ENCODE results near the gene PIGK.
"Not testable (repeated sequence)": the region's sequence is repeated elsewhere in the genome, so short reads cannot be mapped to it uniquely, and the experiment has no call there.

PIGK gene

GRCh38 chr1:77188770-77189169 lies 30.5 kb downstream of the PIGK start:
- no peak for DNase-seq

- not testable (repeated sequence) for DNase-seq
These were observed 32.3 kb downstream of the PIGK start for GRCh38 chr1:77186907-77187306.

GRCh38 chr1:77182083-77182482 lies 37.1 kb downstream of the PIGK start:
- no peak for DNase-seq

DNA sequence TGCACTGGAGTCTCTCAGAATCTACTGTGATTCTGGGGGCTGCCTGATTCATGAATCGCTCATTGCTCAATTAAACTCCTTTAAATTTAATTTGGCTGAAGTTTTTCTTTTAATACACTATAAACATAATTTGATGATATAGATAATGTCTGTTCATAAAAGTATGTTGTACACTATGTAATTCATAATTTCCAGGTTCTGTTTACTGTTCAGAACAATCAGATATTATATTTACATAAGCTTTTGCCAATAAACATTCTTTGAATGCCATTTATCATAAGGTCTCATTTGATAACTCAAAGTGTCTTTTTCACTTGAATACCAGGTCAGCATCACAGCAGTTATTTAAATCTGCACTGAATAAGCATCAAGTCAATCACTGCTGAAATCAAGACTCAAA lies 39.6 kb downstream of the PIGK start:
- no peak for DNase-seq

GRCh38 chr1:77175230-77175844 lies 43.9 kb downstream of the PIGK start:
- DNase-seq = peak; percentile 31

GRCh38 chr1:77170687-77171086 lies 48.5 kb downstream of the PIGK start:
- no peak for DNase-seq

GRCh38 chr1:77168358-77168757 lies 50.9 kb downstream of the PIGK start:
- no peak for DNase-seq

DNA sequence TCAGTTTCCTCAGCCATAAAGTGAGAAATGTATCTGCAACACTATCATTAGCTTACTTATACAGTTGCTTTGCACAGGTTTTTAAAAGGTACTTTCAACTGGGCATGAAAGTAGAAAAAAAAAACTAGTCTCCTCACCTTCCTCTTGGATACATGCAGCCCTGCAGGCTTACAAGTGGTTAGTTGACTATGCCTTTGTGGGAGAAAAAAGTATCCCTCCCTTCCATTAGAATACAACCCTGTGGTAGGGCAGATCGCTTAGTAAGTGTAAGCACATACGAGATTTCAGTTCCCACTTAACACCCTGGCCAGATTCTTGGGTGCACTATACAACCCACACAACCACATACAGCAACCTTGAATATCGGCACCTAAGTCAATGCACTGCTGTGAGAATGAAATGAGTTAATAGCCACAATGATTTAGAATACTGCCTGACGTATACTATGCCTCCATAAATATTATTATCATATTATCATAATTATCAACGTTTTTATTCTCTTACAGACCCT lies 54.7 kb downstream of the PIGK start:
- no peak for DNase-seq

GRCh38 chr1:77159706-77160105 lies 59.5 kb downstream of the PIGK start:
- not testable (repeated sequence) for DNase-seq

DNA sequence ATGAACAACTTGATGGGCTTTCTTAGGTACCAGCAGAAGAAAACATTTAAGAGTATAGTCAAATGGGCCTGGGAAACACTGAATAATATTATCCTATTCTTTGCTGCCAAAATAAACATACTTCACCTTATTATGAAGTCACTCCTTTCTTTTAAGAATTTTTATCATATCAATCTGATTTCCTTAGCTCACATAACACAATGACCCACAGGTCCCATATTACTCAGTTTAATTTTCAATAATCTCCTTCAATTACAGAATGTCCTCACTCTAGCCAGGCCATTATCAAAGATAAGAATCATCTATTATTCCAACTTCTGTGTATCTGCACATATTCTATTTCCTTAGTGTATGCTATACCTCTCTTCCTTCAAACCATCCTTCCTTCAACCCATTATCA lies 63.0 kb downstream of the PIGK start:
- DNase-seq = no peak

DNA sequence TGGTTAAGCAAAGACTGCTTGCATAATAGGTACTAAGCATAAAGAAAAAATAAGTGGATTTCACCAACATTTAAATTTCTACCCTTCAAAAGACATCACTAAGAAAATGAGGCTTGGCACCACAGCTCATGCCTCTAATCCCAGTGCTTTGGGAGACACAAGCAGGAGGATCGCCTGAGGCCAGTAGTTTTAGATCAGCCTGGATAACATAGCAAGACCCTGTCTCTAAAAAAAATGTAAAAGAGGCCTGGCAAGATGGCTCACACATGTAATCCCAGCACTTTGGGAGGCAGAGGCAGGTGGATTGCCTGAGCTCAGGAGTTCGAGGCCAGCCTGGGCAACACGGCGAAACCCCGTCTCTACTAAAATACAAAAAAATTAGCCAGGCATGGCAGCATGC lies 73.0 kb downstream of the PIGK start:
- no peak for DNase-seq

GRCh38 chr1:77143529-77144121 lies 75.6 kb downstream of the PIGK start:
- DNase-seq = no peak

- DNase-seq = no peak
These were observed 79.8 kb downstream of the PIGK start for GRCh38 chr1:77139389-77139788.

- DNase-seq = no peak
These were observed 84.9 kb downstream of the PIGK start for GRCh38 chr1:77134359-77134758.

- DNase-seq = no peak
These were observed 85.4 kb downstream of the PIGK start for GRCh38 chr1:77133731-77134358.

- no peak for DNase-seq
These were observed 92.9 kb downstream of the PIGK start for GRCh38 chr1:77126307-77126706.

DNA sequence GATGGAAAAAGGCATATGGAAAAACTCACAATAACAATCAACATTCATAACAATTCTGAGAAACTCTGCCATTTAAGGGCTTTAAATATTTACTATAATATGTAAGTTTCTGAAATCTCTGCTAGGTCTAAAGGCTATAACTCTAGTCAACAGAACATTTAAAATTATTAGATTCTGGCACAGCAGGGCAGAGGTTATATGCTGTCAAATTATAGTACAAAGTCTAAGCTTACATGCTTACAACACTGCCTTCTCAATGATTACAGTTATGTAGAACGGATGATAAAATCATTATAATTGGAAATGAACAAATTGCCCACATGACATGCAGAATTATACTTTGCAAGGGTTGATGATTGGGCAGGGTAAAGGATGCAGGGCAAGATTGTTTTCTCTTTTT lies 97.7 kb downstream of the PIGK start:
- no peak for DNase-seq

DNA sequence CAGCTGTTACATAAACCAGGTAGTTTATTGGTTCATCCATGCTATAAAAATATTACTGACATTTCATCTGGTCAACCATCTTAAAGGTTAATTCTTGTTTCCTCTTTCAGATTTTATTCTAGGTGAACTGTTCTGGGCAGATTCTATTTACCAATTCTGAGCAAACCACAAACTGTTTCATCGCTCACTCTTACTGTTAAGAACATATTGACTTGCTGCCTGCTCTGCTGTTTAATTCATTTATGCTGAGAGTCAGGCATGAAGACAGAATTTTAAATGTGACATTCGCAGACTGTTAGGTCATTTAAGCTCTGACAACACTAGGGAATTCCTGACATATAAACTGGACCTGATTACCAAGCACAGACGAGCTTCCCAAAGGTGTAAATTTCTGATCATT lies 98.3 kb downstream of the PIGK start:
- no peak for DNase-seq

DNA sequence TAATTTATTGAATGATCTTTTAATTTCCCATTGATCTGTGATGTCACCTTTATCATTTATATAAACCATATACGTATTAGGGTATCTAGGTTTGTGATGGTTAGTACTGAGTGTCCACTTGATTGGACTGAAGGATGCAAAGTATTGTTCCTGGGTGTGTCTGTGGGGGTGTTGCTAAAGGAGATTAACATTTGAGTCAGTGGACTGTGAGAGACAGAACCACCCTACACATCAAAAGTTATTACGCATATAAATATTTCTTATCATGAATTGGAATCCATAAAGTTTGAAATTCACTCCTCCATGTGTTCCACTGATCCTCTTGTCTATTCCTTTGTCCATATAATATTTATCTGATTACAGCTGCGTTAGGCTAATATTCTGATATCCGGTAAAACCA lies 100.5 kb downstream of the PIGK start:
- DNase-seq = no peak

DNA sequence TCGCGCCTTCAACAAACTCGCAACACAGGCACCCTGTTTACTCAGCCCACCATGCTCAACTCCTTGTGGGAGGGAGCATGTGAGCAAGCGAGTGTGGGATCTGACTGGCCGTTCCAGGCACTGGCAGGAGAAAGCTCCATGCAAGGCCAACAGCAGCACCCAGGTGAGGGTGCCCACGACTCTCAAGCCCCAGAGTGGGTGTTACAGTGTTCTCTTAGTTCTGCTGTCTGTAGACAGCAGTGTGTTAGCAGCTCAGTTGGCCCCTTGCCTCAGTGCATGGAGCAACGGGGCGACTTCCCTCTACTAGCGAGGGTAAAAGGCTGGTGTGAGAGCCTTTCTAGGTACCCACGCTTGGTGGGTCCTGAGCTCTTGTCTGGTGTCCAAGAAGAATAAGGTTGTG lies 114.6 kb downstream of the PIGK start:
- no peak for DNase-seq

DNA sequence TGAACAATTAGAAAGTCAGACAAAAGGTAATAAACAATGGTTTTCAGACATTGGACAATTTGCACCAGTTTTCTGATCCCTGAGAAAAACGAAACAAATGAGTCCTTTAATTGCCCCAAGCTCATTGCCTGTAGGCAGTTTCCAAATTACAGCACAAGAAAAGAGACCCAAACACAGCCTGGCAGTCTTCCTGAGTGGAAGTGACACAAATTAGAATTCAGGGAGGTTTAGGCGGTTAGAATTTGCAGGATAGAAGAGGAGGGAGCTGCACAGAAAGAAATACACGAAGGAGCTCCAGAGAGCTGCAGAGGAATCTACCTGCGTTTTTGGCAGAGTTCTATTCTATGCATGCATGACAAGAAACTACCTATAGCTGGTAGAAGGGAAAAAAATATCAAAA lies 115.7 kb downstream of the PIGK start:
- no peak for DNase-seq

DNA sequence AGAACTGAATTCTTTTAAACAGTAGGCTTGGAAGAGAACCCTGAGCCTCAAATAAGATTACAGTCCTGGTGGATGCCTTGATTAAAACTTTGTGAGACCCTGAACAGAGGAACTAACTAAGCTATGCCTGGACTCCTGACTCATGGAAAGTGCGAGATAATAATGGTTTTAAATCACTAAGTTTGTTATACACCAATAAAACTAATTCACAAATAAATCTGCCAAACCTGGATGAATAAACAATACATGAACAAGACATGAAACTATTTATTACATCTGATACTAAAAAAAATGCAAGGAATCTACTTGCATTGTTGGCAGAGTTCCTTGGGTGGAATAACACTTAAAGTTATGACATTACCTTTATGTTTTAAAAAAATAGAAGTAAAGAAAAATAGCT lies 118.4 kb downstream of the PIGK start:
- DNase-seq = no peak

GRCh38 chr1:77096496-77097255 lies 122.6 kb downstream of the PIGK start:
- no peak for DNase-seq

DNA sequence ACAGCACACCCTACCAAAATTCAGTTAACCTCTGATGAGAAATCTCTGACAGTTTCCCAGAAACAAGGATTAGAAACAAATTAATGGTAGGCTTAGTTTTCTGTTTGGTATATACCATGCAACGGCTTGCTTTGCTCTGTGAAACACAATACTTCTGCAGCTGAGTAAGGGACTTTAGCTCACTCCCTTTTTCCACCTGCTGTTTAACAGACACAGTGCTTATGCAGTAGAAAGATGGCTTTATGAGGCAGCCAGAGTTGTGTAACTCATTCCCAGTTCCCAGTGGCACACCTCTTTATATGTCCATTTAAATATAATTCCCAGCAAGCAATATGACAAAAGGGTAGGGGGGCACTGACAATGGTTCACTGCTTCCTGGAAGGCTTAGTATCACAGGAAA lies 124.0 kb downstream of the PIGK start:
- DNase-seq = no peak

Measured in stimulated activated CD8-positive, alpha-beta memory T cell treated with anti-CD3 and anti-CD28 coated beads, Interleukin-4, amount 100 ng/mL, for 48 hours (primary cell).